Mesothelial cell of epicardium (in vitro differentiated cells): ENCODE results near the gene SRPRB. TPM values are rescaled to one million over a fixed set of nuclear protein-coding genes. Genes with fewer than 3 reads are reported as not detected.

ENCODE experiments used
- DNase-seq, 2 experiments: peaks; one replicate each; pipeline ENCODE4 v3.0.0; 2021; ENCODE audit warnings: low spot score in 2 of 2; ENCODE audit not compliant: unreplicated experiment in 2 of 2
- H3K27ac Mint-ChIP-seq: 2 replicates; pipeline ENCODE4 v1.8.0; 2021; ENCODE audit warnings: mixed read lengths
- H3K27me3 Mint-ChIP-seq: 2 replicates; pipeline ENCODE4 v1.8.0; 2021; ENCODE audit warnings: low read depth, mixed read lengths
- H3K36me3 Mint-ChIP-seq: 2 replicates; pipeline ENCODE4 v1.8.0; 2021; ENCODE audit warnings: mixed read lengths
- H3K4me1 Mint-ChIP-seq: 2 replicates; pipeline ENCODE4 v1.8.0; 2021; ENCODE audit warnings: mixed read lengths
- H3K4me3 Mint-ChIP-seq: 2 replicates; pipeline ENCODE4 v1.8.0; 2021; ENCODE audit warnings: mild to moderate bottlenecking, moderate library complexity, mixed read lengths
- H3K9me3 Mint-ChIP-seq: 2 replicates; pipeline ENCODE4 v1.8.0; 2021; ENCODE audit warnings: mixed read lengths
- CTCF ChIP-seq: fragments of 200-600 bp; sonication (generic); IDR thresholded peaks from one replicate; pipeline ENCODE4 v1.5.0; 2021; ENCODE audit warnings: antibody characterized with exemption; ENCODE audit not compliant: unreplicated experiment
- total RNA-seq: library from RNA; stranded (reverse); gene quantifications from 3 replicates; pipeline ENCODE4 v1.2.1, GENCODE V29; 2021

SRPRB gene
- total RNA-seq, 1 donor from 2014 or later: 42.5 TPM

GRCh38 chr3:133865136-133865855 lies 59.7 kb downstream of the SRPRB start:
- no peak for DNase-seq
- Mint-ChIP-seq H3K36me3 (no peaks in the 10 kb centered on the region), H3K4me1 (no peaks in the 10 kb centered on the region), H3K27me3 (peaks cover 2% of the 10 kb centered on the region), H3K4me3 (no peak overlapping the region), H3K27ac (no peak overlapping the region), H3K9me3 (peaks cover 4% of the 10 kb centered on the region)
- no peak for TF ChIP-seq CTCF

- TF ChIP-seq CTCF: no peak
- no peaks in the 10 kb centered on the region for H3K4me1 Mint-ChIP-seq
- peaks cover 4% of the 10 kb centered on the region for H3K9me3 Mint-ChIP-seq
- no peak for DNase-seq
- no peak overlapping the region for H3K27ac Mint-ChIP-seq
- H3K36me3 Mint-ChIP-seq: no peaks in the 10 kb centered on the region
- H3K4me3 Mint-ChIP-seq: no peak overlapping the region
- peaks cover 2% of the 10 kb centered on the region for H3K27me3 Mint-ChIP-seq
These were observed 60.5 kb downstream of the SRPRB start for GRCh38 chr3:133866141-133866540.

- Mint-ChIP-seq H3K9me3 (peaks cover 4% of the 10 kb centered on the region), H3K36me3 (no peaks in the 10 kb centered on the region), H3K4me1 (no peaks in the 10 kb centered on the region), H3K27ac (no peak overlapping the region), H3K4me3 (no peak overlapping the region), H3K27me3 (peaks cover 2% of the 10 kb centered on the region)
- TF ChIP-seq CTCF: no peak
- DNase-seq: no peak
These were observed 62.6 kb downstream of the SRPRB start for GRCh38 chr3:133868186-133868585.

- Mint-ChIP-seq H3K27ac (no peak overlapping the region), H3K36me3 (no peaks in the 10 kb centered on the region), H3K4me1 (no peaks in the 10 kb centered on the region), H3K27me3 (peaks cover 2% of the 10 kb centered on the region), H3K4me3 (no peak overlapping the region), H3K9me3 (peaks cover 4% of the 10 kb centered on the region)
- no peak for DNase-seq
- TF ChIP-seq CTCF: no peak
These were observed 63.3 kb downstream of the SRPRB start for GRCh38 chr3:133868758-133869475.

- Mint-ChIP-seq H3K4me1 (no peaks in the 10 kb centered on the region), H3K9me3 (peaks cover 4% of the 10 kb centered on the region), H3K27ac (no peak overlapping the region), H3K36me3 (no peaks in the 10 kb centered on the region), H3K27me3 (peaks cover 2% of the 10 kb centered on the region), H3K4me3 (no peak overlapping the region)
- no peak for TF ChIP-seq CTCF
- no peak for DNase-seq
These were observed 64.0 kb downstream of the SRPRB start for GRCh38 chr3:133869586-133869985.
